Tibial artery (tissue), 4 donors: ENCODE measurements around the gene PHLDB2.

Source experiments
- DNase-seq, 2 donors: peaks; one replicate each; pipeline ENCODE4 v3.0.0-alpha.2; 2019
- H3K27ac ChIP-seq, 2 donors: fragments of 200-600 bp; sonication (generic) in 1 of 2; 1 replicate in 1 of 2; 2 replicates in 1 of 2; pipeline ENCODE4 v1.5.1; 2018 to 2019; ENCODE audit warnings: mild to moderate bottlenecking in 1 of 2
- H3K27me3 ChIP-seq, 2 donors: fragments of 200-600 bp; sonication (generic) in 1 of 2; one replicate each; pipeline versions ENCODE4 v1.5.1 to v1.6.0; 2016 to 2019
- H3K36me3 ChIP-seq, 3 donors: fragments of 200-600 bp; sonication (generic) in 2 of 3; one replicate each; pipeline ENCODE4 v1.5.1; 2016 to 2019; ENCODE audit warnings: mild to moderate bottlenecking in 2 of 3
- H3K4me1 ChIP-seq, 4 donors: fragments of 200-600 bp; sonication (generic) in 2 of 4; 1 replicate in 3 of 4; 2 replicates in 1 of 4; pipeline ENCODE4 v1.5.1; 2016 to 2019
- H3K4me3 ChIP-seq, 2 donors: fragments of 200-600 bp; sonication (generic) in 1 of 2; 1 replicate in 1 of 2; 2 replicates in 1 of 2; pipeline ENCODE4 v1.5.1; 2018 to 2019; ENCODE audit warnings: mild to moderate bottlenecking in 2 of 2
- H3K9me3 ChIP-seq, 3 donors: fragments of 200-600 bp; sonication (generic) in 1 of 3; one replicate each; pipeline ENCODE4 v1.5.1; 2016 to 2019
- CTCF ChIP-seq, 2 experiments: fragments of 200-600 bp in 1 of 2; fragments of 450-650 bp in 1 of 2; IDR thresholded peaks; one replicate each; pipeline ENCODE4 v1.5.1; 2017 to 2019; ENCODE audit warnings: antibody characterized with exemption in 2 of 2, mild to moderate bottlenecking in 1 of 2, moderate library complexity in 1 of 2
- intact Hi-C: fragments of 100-400 bp; cut with DNase I; formaldehyde crosslinking; loops from one replicate; pipeline ENCODE4 v1.15.0; 2023; ENCODE audit warnings: low total_unique reads

PHLDB2 gene

GRCh38 chr3:111848778-111849177, 10.3 kb upstream of the PHLDB2 start:
- Histone ChIP-seq H3K36me3 (no peaks in the 10 kb centered on the region), H3K27me3 (no peaks in the 10 kb centered on the region), H3K4me1 (peaks cover 0 to 24% (median 7%) of the 10 kb centered on the region in 4 donors), H3K9me3 (no peaks in the 10 kb centered on the region), H3K4me3 (no peak overlapping the region), H3K27ac (no peak overlapping the region)
- no peak for DNase-seq
- intact Hi-C loops: no loop called here
- no peak for TF ChIP-seq CTCF (IDR thresholded peaks at IDR 0.05)

GRCh38 chr3:111850537-111850936, 8.5 kb upstream of the PHLDB2 start:
- no peak overlapping the region for H3K4me3 ChIP-seq
- intact Hi-C loops: no loop called here

GRCh38 chr3:111851511-111851954, 7.5 kb upstream of the PHLDB2 start:
- H3K4me3 ChIP-seq: no peak overlapping the region
- no peaks in the 10 kb centered on the region for H3K9me3 ChIP-seq
- peak in 1 of 2 donors; percentile 44 for DNase-seq
- no peaks in the 10 kb centered on the region for H3K27me3 ChIP-seq
- no peak for TF ChIP-seq CTCF (IDR thresholded peaks at IDR 0.05)
- peak overlapping the region; percentile 28 to 48 for H3K27ac ChIP-seq
- peaks cover 0 to 24% (median 7%) of the 10 kb centered on the region in 4 donors for H3K4me1 ChIP-seq
- intact Hi-C loops: no loop called here
- no peaks in the 10 kb centered on the region for H3K36me3 ChIP-seq

More at GRCh38 chr3:111850537-111850936, 8.5 kb upstream of the PHLDB2 start:
- H3K4me1 ChIP-seq: peaks cover 0 to 24% (median 7%) of the 10 kb centered on the region in 4 donors
- TF ChIP-seq CTCF (IDR thresholded peaks at IDR 0.05): no peak
- no peaks in the 10 kb centered on the region for H3K27me3 ChIP-seq
- no peak for DNase-seq
- H3K36me3 ChIP-seq: no peaks in the 10 kb centered on the region
- H3K9me3 ChIP-seq: no peaks in the 10 kb centered on the region
- no peak overlapping the region for H3K27ac ChIP-seq

GRCh38 chr3:111852540-111852939, 6.5 kb upstream of the PHLDB2 start:
- Histone ChIP-seq H3K27me3 (no peaks in the 10 kb centered on the region), H3K36me3 (no peaks in the 10 kb centered on the region), H3K4me3 (no peak overlapping the region), H3K4me1 (peaks cover 0 to 30% (median 7%) of the 10 kb centered on the region in 4 donors), H3K9me3 (no peaks in the 10 kb centered on the region), H3K27ac (no peak overlapping the region)
- TF ChIP-seq CTCF (IDR thresholded peaks at IDR 0.05): no peak
- intact Hi-C loops: no loop called here
- no peak for DNase-seq

GRCh38 chr3:111853068-111853467, 6.0 kb upstream of the PHLDB2 start:
- no peak for DNase-seq
- Histone ChIP-seq H3K9me3 (no peaks in the 10 kb centered on the region), H3K27ac (no peak overlapping the region), H3K36me3 (no peaks in the 10 kb centered on the region), H3K4me1 (peaks cover 0 to 33% (median 7%) of the 10 kb centered on the region in 4 donors), H3K27me3 (no peaks in the 10 kb centered on the region), H3K4me3 (no peak overlapping the region)
- intact Hi-C loops: no loop called here
- TF ChIP-seq CTCF (IDR thresholded peaks at IDR 0.05): no peak

- no peaks in the 10 kb centered on the region for H3K27me3 ChIP-seq
- TF ChIP-seq CTCF (IDR thresholded peaks at IDR 0.05): no peak
- H3K36me3 ChIP-seq: no peaks in the 10 kb centered on the region
- no peak overlapping the region for H3K27ac ChIP-seq
- H3K4me1 ChIP-seq: peaks cover 0 to 40% (median 7%) of the 10 kb centered on the region in 4 donors
- no peaks in the 10 kb centered on the region for H3K9me3 ChIP-seq
- DNase-seq: no peak
- no peak overlapping the region for H3K4me3 ChIP-seq
- intact Hi-C loops: no loop called here
These were observed 4.1 kb upstream of the PHLDB2 start for GRCh38 chr3:111854990-111855389.
